Fibroblast of lung (primary cell): ENCODE data around the gene PPP4C.

Source experiments
- CTCF ChIP-seq, 2 donors: IDR thresholded peaks in 1 of 2; conservative IDR thresholded peaks in 1 of 2; 1 replicate in 1 of 2; 2 replicates in 1 of 2; pipeline ENCODE4 v1.5.1; 2011 to 2012; ENCODE audit warnings: low read length in 2 of 2, control low read depth in 1 of 2, inconsistent platforms in 1 of 2, low read depth in 1 of 2, mild to moderate bottlenecking in 1 of 2
- EZH2 ChIP-seq: IDR thresholded peaks from 2 replicates; pipeline ENCODE4 v1.5.1; 2012; ENCODE audit warnings: low read length, control low read depth, mild to moderate bottlenecking; ENCODE audit errors: missing control alignments

DNA sequence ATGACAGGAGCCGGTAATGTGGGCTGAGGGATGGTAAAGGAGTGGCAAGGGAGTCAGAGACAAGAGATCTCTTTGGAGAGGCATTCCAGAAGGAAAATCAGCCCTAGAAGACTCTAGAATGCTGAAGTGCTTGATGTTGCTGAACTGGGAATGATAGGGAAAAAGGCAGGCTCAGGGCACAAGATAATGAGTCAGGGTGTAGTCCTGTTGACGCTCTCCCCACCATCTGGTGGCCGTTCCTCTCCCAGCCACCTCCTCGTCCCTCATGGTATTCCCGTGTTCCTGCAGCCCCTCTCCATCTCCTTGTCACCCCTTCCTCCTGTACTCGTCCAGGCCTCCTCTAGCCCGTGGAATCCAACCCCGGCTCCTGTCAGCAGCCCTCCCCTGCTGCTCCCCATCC, 21.3 kb upstream of the PPP4C start:
- TF ChIP-seq CTCF (conservative IDR thresholded peaks at IDR 0.05 in 1 of 2, IDR thresholded peaks at IDR 0.05 in 1 of 2; ENCODE audit: low read depth in 1 of 2, low read length in 2 of 2) (no peak), EZH2 (no peak)
